Spleen (tissue), 7 donors: ENCODE measurements around the gene GMEB2.
A peak's percentile ranks its signal among the peaks of the same experiment; 100 is the strongest.

Experiments
- CTCF ChIP-seq, 11 experiments: fragments of 200-600 bp in 7 of 11; fragments of 450-650 bp in 4 of 11; sonication (generic) in 4 of 11; IDR thresholded peaks in 8 of 11; conservative IDR thresholded peaks in 3 of 11; 1 replicate in 7 of 11; 2 replicates in 4 of 11; pipeline versions ENCODE4 v1.4.0 to v1.8.0; 2016 to 2021; ENCODE audit warnings: antibody characterized with exemption in 11 of 11, inconsistent platforms in 4 of 11, mild to moderate bottlenecking in 1 of 11
- POLR2A ChIP-seq, 3 donors: fragments of 450-650 bp; IDR thresholded peaks; one replicate each; pipeline ENCODE4 v1.5.1; 2017; ENCODE audit warnings: antibody characterized with exemption in 3 of 3, mild to moderate bottlenecking in 1 of 3
- POLR2AphosphoS5 ChIP-seq, 3 donors: sonication (generic); formaldehyde crosslinking; IDR thresholded peaks; one replicate each; pipeline ENCODE4 v1.5.1; 2017; ENCODE audit warnings: antibody characterized with exemption in 3 of 3
- donor health status: DM: no; HTN: no; CAD: no; lungs with moderate emphysema.
- donor health status: DM: no; HTN: no; CAD: no.
- donor health status: DM: no; HTN: no; CAD: no.

- TF ChIP-seq CTCF (IDR thresholded peaks at IDR 0.05 in 8 of 11, conservative IDR thresholded peaks at IDR 0.05 in 3 of 11) (no peak), POLR2A (IDR thresholded peaks at IDR 0.05) (no peak), POLR2AphosphoS5 (IDR thresholded peaks at IDR 0.05) (peak; percentile 34 to 64 (median 49))
Observed at GRCh38 chr20:63553251-63553932, 73.5 kb downstream of the GMEB2 start.
